ENCODE measurements around the gene ATG9A.

ATG9A gene

GRCh38 chr2:219245899-219246230 lies 16.4 kb upstream of the ATG9A start:
- H3K4me3 ChIP-seq (ENCODE audit: low read depth, low read length), result peak overlapping the region; percentile 94
- POLR2A ChIA-PET, result interaction anchor here (1.1 to 2.3 kb wide), 11 partner anchors 9 to 39 kb away, joined by 3 to 17 read pairs (median 5); partner anchors contain the start of genes ABCB6, ANKZF1, ATG9A and DNAJB2
- H3K36me3 ChIP-seq (ENCODE audit: control insufficient read depth in 2 of 2, insufficient read depth in 1 of 2, low read length in 2 of 2), result peaks cover 0 to 34% of the 10 kb centered on the region in 2 experiments; a peak in 1 of 3 replicates
- no peaks in the 10 kb centered on the region for H3K9me3 ChIP-seq (ENCODE audit: control insufficient read depth, insufficient read depth, low read depth, low read length)
- CTCF ChIA-PET, result interaction anchor here (0.5 to 3.2 kb wide), 6 partner anchors 31 to 264 kb away, joined by 3 to 35 read pairs (median 6); partner anchors contain the start of gene DNAJB2
- TF ChIP-seq YY1 (tag by site-specific recombination; IDR thresholded peaks at IDR 0.05), result no peak
- TF ChIP-seq ZNF24 (tag by site-specific recombination; IDR thresholded peaks at IDR 0.05), result no peak
- TF ChIP-seq ZNF585B (tag by site-specific recombination; IDR thresholded peaks at IDR 0.05), result no peak
- no peak for TF ChIP-seq CTCF (tag by site-specific recombination; IDR thresholded peaks at IDR 0.05)
- no peak for TF ChIP-seq BCL11A (tag by site-specific recombination; IDR thresholded peaks at IDR 0.05; ENCODE audit: low read depth)
- no peak for TF ChIP-seq ZEB2 (tag by site-specific recombination; IDR thresholded peaks at IDR 0.05)
- TF ChIP-seq ZNF174 (tag by site-specific recombination; IDR thresholded peaks at IDR 0.05), result no peak
- no peak for TF ChIP-seq PRDM6 (tag by site-specific recombination; IDR thresholded peaks at IDR 0.05)
- TF ChIP-seq ZNF214 (tag by site-specific recombination; IDR thresholded peaks at IDR 0.05; ENCODE audit: borderline replicate concordance), result no peak
- no peak for TF ChIP-seq ZNF10 (tag by site-specific recombination; IDR thresholded peaks at IDR 0.05)
- no peak for TF ChIP-seq ZNF132 (tag by site-specific recombination; IDR thresholded peaks at IDR 0.05; ENCODE audit: borderline replicate concordance)
- TF ChIP-seq ZNF600 (tag by site-specific recombination; IDR thresholded peaks at IDR 0.05), result no peak
- TF ChIP-seq ZNF354C (tag by site-specific recombination; IDR thresholded peaks at IDR 0.05; ENCODE audit: borderline replicate concordance, low read depth), result no peak
- H3K4me1 ChIP-seq (ENCODE audit: control insufficient read depth, insufficient read depth, low read length), result peaks cover 10% of the 10 kb centered on the region
- H3K27ac ChIP-seq (ENCODE audit: extremely low read depth, low read depth, low read length), result peak overlapping the region; percentile 85

DNA sequence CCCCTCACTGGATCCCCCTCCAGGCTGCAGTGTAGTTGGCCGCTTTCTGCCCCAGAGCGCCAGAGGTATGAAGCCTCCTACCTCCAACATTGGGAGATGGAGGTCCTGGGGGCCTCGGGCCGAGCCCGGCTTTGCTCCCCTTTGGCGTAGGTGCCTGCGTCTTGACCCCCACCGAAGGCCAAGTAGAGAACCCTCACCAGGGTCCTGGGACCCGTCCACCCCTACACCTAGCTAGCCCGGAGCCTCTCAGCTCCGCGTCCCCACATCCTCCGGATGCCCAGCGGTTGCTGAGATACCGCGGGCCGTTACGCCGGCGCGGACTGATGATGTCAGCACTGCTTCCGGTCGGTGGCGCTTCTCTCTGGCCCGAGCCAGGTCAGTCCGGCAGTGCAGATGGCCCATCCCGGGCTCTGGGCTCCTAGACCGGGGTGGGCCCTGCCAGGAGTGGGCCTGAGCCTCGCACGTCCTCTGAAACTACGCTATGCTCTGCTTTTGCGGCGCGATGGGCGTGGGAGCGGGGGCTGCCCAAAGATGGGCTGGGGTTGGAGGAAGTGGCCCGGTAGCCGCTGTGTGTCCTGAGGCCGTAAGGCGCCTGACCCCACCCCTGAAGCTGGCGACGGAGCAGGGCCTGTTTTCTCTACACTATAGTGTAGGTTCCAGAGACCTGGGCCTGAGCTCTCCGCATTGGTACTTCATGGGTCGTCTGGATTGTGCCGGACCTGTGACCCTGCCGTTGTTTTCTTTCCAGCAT lies 15.9 kb upstream of the ATG9A start, which contains the start of the genes GLB1L and STK16:
Gene GLB1L (minus strand): TSS at position 297 of the 751 bp plus-strand sequence. CDS start 1,871 bp downstream, outside the sequence.
Gene STK16 (plus strand): TSS at position 332 of the 751 bp plus-strand sequence. CDS start 521 bp downstream, outside the sequence.
- POLR2A ChIA-PET, result interaction anchor here (0.6 to 2.3 kb wide), 18 partner anchors 10 to 336 kb away, joined by 3 to 17 read pairs (median 4); partner anchors contain the start of genes ABCB6, ANKZF1, ATG9A and CNPPD1
- Histone ChIP-seq H3K4me1 (ENCODE audit: control insufficient read depth, insufficient read depth, low read length) (peaks cover 10% of the 10 kb centered on the region), H3K36me3 (ENCODE audit: control insufficient read depth in 2 of 2, insufficient read depth in 1 of 2, low read length in 2 of 2) (peaks cover 0 to 31% of the 10 kb centered on the region in 2 experiments; a peak in 1 of 3 replicates), H3K4me3 (ENCODE audit: low read depth, low read length) (peak within 1 kb of the TSS; percentile 94), H3K9me3 (ENCODE audit: control insufficient read depth, insufficient read depth, low read depth, low read length) (no peaks in the 10 kb centered on the region), H3K27ac (ENCODE audit: extremely low read depth, low read depth, low read length) (peak within 1 kb of the TSS; percentile 85)
- CTCF ChIA-PET, result interaction anchor here (0.5 to 3.2 kb wide), 11 partner anchors 15 to 265 kb away, joined by 3 to 35 read pairs (median 3); partner anchors contain the start of genes ANKZF1, CNPPD1 and DNAJB2
- TF ChIP-seq ZEB2 (tag by site-specific recombination; IDR thresholded peaks at IDR 0.05) (peak; percentile 73), ZNF223 (tag by site-specific recombination; IDR thresholded peaks at IDR 0.05) (no peak), SALL2 (tag by site-specific recombination; IDR thresholded peaks at IDR 0.05; ENCODE audit: borderline replicate concordance) (no peak), ZNF324 (tag by site-specific recombination; IDR thresholded peaks at IDR 0.05) (0 out of 2 replicates have a peak, but pooled peaks have one; percentile 33), ZNF843 (tag by site-specific recombination; IDR thresholded peaks at IDR 0.05) (peak; percentile 23; the same call in 1 of the 2 replicates), TRIM28 (IDR thresholded peaks at IDR 0.05; ENCODE audit: borderline replicate concordance, low read length) (0 out of 2 replicates have a peak, but pooled peaks have one; percentile 45), ZFP37 (tag by site-specific recombination; IDR thresholded peaks at IDR 0.05) (0 out of 2 replicates have a peak, but pooled peaks have one; percentile 57), ZNF404 (tag by site-specific recombination; IDR thresholded peaks at IDR 0.05) (no peak), EGR2 (tag by site-specific recombination; IDR thresholded peaks at IDR 0.05; ENCODE audit: low read depth) (no peak), SETDB1 (IDR thresholded peaks at IDR 0.05; ENCODE audit: insufficient read length, low read length) (no peak), ZNF302 (tag by site-specific recombination; IDR thresholded peaks at IDR 0.05; ENCODE audit: low read depth) (no peak), ZNF660 (tag by site-specific recombination; IDR thresholded peaks at IDR 0.05) (no peak), ZBTB8A (tag by site-specific recombination; IDR thresholded peaks at IDR 0.05) (peak; percentile 55), ZNF76 (tag by site-specific recombination; IDR thresholded peaks at IDR 0.05; ENCODE audit: borderline replicate concordance, low read depth) (peak; percentile 27; the same call in 1 of the 2 replicates), ZFHX2 (tag by site-specific recombination; conservative IDR thresholded peaks at IDR 0.05) (no peak)
- TF ChIP-seq, protein P1, sequence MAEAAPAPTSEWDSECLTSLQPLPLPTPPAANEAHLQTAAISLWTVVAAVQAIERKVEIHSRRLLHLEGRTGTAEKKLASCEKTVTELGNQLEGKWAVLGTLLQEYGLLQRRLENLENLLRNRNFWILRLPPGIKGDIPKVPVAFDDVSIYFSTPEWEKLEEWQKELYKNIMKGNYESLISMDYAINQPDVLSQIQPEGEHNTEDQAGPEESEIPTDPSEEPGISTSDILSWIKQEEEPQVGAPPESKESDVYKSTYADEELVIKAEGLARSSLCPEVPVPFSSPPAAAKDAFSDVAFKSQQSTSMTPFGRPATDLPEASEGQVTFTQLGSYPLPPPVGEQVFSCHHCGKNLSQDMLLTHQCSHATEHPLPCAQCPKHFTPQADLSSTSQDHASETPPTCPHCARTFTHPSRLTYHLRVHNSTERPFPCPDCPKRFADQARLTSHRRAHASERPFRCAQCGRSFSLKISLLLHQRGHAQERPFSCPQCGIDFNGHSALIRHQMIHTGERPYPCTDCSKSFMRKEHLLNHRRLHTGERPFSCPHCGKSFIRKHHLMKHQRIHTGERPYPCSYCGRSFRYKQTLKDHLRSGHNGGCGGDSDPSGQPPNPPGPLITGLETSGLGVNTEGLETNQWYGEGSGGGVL (tag by site-specific recombination; IDR thresholded peaks at IDR 0.05), result peak; percentile 58

Data from HEK293 (cell line).